ENCODE results near the gene ZNF662. TPM values are rescaled to one million over a fixed set of nuclear protein-coding genes. Genes with fewer than 3 reads are reported as not detected.

ZNF662 gene
- total and polyA plus RNA-seq, 2 of the 13 experiments (the other 11 are each of a cell fraction or from before 2014, with no cell fraction given), result not detected

DNA sequence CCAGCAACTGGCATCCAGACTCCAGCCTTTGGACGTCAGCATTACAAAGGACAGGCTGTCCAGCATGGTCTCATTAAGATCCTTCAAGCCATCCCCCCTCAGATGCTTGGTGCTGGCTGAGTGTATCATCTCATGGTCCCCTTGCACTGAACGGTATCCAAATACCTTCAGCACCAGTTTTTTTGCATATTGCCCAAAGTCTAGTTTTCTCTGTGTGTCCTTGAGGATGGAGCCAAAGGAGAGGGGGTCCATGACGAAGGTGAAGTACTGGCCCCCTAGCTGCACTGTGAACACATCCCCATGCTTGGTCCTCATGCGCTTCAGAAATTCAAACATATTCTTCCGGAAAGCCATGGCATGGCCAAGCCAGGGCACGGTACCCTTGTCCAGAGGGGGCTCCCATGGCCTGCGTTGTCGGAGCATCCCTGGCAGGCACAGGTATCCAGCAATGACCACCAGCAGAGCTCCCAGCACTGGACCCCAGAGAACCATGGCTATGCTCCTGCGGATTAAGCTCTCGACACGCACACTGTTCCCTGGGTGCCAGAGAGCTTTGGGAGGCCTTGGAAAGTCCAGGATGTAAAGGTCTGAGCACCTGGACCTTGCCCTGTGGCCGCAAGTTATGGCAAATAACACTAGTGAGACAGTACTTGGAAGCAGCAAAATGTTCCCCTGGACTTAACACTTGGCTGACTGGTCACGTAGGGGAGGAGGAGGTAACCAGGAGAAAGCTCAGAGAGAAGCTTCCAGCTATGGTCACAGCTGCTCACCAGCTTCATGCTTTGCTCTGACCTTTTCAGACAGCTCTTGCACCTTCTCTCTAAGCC, 30.4 kb upstream of the ZNF662 start, which contains the start of gene CYP8B1 (continued):
- TF ChIP-seq, protein P1, sequence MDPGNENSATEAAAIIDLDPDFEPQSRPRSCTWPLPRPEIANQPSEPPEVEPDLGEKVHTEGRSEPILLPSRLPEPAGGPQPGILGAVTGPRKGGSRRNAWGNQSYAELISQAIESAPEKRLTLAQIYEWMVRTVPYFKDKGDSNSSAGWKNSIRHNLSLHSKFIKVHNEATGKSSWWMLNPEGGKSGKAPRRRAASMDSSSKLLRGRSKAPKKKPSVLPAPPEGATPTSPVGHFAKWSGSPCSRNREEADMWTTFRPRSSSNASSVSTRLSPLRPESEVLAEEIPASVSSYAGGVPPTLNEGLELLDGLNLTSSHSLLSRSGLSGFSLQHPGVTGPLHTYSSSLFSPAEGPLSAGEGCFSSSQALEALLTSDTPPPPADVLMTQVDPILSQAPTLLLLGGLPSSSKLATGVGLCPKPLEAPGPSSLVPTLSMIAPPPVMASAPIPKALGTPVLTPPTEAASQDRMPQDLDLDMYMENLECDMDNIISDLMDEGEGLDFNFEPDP (CRISPR knock-in tag; conservative IDR thresholded peaks at IDR 0.05), result 0 out of 2 replicates have a peak, but pooled peaks have one; percentile 85
- TF ChIP-seq ERF (CRISPR knock-in tag; IDR thresholded peaks at IDR 0.05), result peak; percentile 88
- TF ChIP-seq ZFP41 (CRISPR knock-in tag; IDR thresholded peaks at IDR 0.05; ENCODE audit: borderline replicate concordance), result no peak
- no peak for TF ChIP-seq CHD2 (IDR thresholded peaks at IDR 0.05; ENCODE audit: low read depth, low read length)
- peak; percentile 61 for TF ChIP-seq SOX5 (CRISPR knock-in tag; IDR thresholded peaks at IDR 0.05; ENCODE audit: borderline replicate concordance)
- TF ChIP-seq RCOR2 (CRISPR knock-in tag; IDR thresholded peaks at IDR 0.05), result peak; percentile 81; the same call in 1 of the 2 replicates
- TF ChIP-seq ZNF160 (CRISPR knock-in tag; IDR thresholded peaks at IDR 0.05), result peak; percentile 79; the same call in 1 of the 2 replicates
- TF ChIP-seq ZSCAN29 (CRISPR knock-in tag; conservative IDR thresholded peaks at IDR 0.05), result no peak
- TF ChIP-seq ZNF781 (CRISPR knock-in tag; IDR thresholded peaks at IDR 0.05; ENCODE audit: borderline replicate concordance, not compliant biosample characterization), result peak; percentile 49
- peak; percentile 96 for TF ChIP-seq MED1 (CRISPR knock-in tag; IDR thresholded peaks at IDR 0.05)
- TF ChIP-seq POLR2A (IDR thresholded peaks at IDR 0.05; ENCODE audit: insufficient read depth in 1 of 2, low read depth in 2 of 2, low read length in 2 of 2), result 0 out of 4 replicates have a peak, but pooled peaks of 1 of the 2 experiments have one; percentile 58
- peak; percentile 41; the same call in 1 of the 2 replicates for TF ChIP-seq MEIS2 (CRISPR knock-in tag; IDR thresholded peaks at IDR 0.05)
- peak; percentile 30; the same call in 1 of the 2 replicates for TF ChIP-seq ZNF709 (CRISPR knock-in tag; IDR thresholded peaks at IDR 0.05)
- TF ChIP-seq, protein P2, sequence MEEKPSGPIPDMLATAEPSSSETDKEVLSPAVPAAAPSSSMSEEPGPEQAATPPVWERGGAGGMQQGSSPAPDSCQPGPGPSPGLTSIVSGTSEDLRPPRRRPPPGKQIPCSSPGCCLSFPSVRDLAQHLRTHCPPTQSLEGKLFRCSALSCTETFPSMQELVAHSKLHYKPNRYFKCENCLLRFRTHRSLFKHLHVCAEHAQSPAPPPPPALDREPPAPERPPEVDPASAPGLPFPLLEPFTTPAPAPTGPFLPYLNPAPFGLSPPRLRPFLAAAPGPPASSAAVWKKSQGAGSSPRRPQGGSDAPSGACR (CRISPR knock-in tag; IDR thresholded peaks at IDR 0.05), result peak; percentile 91
- peak; percentile 75; the same call in 1 of the 2 replicates for TF ChIP-seq ZNF614 (CRISPR knock-in tag; IDR thresholded peaks at IDR 0.05; ENCODE audit: borderline replicate concordance)
- TF ChIP-seq MED8 (CRISPR knock-in tag; IDR thresholded peaks at IDR 0.05; ENCODE audit: insufficient replicate concordance), result peak; percentile 49
- peak; percentile 73 for TF ChIP-seq PPARG (CRISPR knock-in tag; conservative IDR thresholded peaks at IDR 0.05)
- TF ChIP-seq, protein P3, sequence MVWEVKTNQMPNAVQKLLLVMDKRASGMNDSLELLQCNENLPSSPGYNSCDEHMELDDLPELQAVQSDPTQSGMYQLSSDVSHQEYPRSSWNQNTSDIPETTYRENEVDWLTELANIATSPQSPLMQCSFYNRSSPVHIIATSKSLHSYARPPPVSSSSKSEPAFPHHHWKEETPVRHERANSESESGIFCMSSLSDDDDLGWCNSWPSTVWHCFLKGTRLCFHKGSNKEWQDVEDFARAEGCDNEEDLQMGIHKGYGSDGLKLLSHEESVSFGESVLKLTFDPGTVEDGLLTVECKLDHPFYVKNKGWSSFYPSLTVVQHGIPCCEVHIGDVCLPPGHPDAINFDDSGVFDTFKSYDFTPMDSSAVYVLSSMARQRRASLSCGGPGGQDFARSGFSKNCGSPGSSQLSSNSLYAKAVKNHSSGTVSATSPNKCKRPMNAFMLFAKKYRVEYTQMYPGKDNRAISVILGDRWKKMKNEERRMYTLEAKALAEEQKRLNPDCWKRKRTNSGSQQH (CRISPR knock-in tag; IDR thresholded peaks at IDR 0.05; ENCODE audit: low read depth), result no peak
- TF ChIP-seq SMARCE1 (IDR thresholded peaks at IDR 0.05; ENCODE audit: borderline replicate concordance), result no peak
- TF ChIP-seq, protein P4, sequence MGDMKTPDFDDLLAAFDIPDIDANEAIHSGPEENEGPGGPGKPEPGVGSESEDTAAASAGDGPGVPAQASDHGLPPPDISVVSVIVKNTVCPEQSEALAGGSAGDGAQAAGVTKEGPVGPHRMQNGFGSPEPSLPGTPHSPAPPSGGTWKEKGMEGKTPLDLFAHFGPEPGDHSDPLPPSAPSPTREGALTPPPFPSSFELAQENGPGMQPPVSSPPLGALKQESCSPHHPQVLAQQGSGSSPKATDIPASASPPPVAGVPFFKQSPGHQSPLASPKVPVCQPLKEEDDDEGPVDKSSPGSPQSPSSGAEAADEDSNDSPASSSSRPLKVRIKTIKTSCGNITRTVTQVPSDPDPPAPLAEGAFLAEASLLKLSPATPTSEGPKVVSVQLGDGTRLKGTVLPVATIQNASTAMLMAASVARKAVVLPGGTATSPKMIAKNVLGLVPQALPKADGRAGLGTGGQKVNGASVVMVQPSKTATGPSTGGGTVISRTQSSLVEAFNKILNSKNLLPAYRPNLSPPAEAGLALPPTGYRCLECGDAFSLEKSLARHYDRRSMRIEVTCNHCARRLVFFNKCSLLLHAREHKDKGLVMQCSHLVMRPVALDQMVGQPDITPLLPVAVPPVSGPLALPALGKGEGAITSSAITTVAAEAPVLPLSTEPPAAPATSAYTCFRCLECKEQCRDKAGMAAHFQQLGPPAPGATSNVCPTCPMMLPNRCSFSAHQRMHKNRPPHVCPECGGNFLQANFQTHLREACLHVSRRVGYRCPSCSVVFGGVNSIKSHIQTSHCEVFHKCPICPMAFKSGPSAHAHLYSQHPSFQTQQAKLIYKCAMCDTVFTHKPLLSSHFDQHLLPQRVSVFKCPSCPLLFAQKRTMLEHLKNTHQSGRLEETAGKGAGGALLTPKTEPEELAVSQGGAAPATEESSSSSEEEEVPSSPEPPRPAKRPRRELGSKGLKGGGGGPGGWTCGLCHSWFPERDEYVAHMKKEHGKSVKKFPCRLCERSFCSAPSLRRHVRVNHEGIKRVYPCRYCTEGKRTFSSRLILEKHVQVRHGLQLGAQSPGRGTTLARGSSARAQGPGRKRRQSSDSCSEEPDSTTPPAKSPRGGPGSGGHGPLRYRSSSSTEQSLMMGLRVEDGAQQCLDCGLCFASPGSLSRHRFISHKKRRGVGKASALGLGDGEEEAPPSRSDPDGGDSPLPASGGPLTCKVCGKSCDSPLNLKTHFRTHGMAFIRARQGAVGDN (CRISPR knock-in tag; IDR thresholded peaks at IDR 0.05), result peak; percentile 99
- TF ChIP-seq HMG20A (CRISPR knock-in tag; IDR thresholded peaks at IDR 0.05; ENCODE audit: borderline replicate concordance), result peak; percentile 85; the same call in 1 of the 2 replicates
- peak; percentile 95 for TF ChIP-seq HDAC2 (CRISPR knock-in tag; IDR thresholded peaks at IDR 0.05)
- peak; percentile 12; the same call in 1 of the 2 replicates for TF ChIP-seq ELF1 (CRISPR knock-in tag; IDR thresholded peaks at IDR 0.05)
